Fibroblast of lung (primary cell): ENCODE data around the gene CST7.

Source experiments
- CTCF ChIP-seq, 2 donors: IDR thresholded peaks in 1 of 2; conservative IDR thresholded peaks in 1 of 2; 1 replicate in 1 of 2; 2 replicates in 1 of 2; pipeline ENCODE4 v1.5.1; 2011 to 2012; ENCODE audit warnings: low read length in 2 of 2, control low read depth in 1 of 2, inconsistent platforms in 1 of 2, low read depth in 1 of 2, mild to moderate bottlenecking in 1 of 2
- EZH2 ChIP-seq: IDR thresholded peaks from 2 replicates; pipeline ENCODE4 v1.5.1; 2012; ENCODE audit warnings: low read length, control low read depth, mild to moderate bottlenecking; ENCODE audit errors: missing control alignments

- no peak for TF ChIP-seq CTCF (conservative IDR thresholded peaks at IDR 0.05 in 1 of 2, IDR thresholded peaks at IDR 0.05 in 1 of 2; ENCODE audit: low read depth in 1 of 2, low read length in 2 of 2)
- no peak for TF ChIP-seq EZH2
Measured at GRCh38 chr20:24949756-24950127, 673 bp downstream of the CST7 start.
